Cardiac fibroblast (primary cell): ENCODE results near the gene GPR161.

Source experiments
- DNase-seq, 2 donors: peaks; one replicate each; pipeline versions ENCODE4 v3.0.0 to v3.0.0-alpha.2; 2010; ENCODE audit warnings: low read depth in 2 of 2
- H3K4me3 ChIP-seq, 2 donors: replicated peaks in 1 of 2; 1 replicate in 1 of 2; 2 replicates in 1 of 2; pipeline ENCODE4 v1.5.1; 2011; ENCODE audit warnings: low read depth in 2 of 2, low read length in 2 of 2, mild to moderate bottlenecking in 2 of 2, moderate library complexity in 1 of 2
- TF ChIP-seq, protein P1 (sequence below): IDR thresholded peaks from one replicate; pipeline ENCODE4 v1.5.1; 2011; ENCODE audit warnings: low read depth, mild to moderate bottlenecking, low read length, inconsistent platforms

Gene GPR161

DNA sequence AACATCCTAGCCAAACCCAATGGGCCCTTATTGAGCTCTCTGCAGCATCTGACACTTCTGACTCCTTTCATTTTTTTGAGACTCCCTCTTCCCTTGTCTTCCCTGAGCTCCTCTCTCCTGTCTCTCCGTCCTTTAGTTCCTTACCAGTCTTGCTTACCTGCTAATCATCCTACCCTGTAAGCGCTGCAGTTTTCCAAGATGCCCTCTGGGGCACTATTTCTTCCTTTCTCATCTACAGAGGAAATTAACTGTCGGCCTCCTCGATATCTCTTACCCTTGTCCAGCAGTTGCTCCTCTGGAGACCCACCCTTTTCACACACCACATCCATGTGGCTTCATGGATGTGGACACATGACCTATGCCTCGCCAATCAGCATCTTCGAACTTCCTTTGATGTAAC lies 6.8 kb downstream of the GPR161 start:
- DNase-seq = no peak
- TF ChIP-seq, protein P1, sequence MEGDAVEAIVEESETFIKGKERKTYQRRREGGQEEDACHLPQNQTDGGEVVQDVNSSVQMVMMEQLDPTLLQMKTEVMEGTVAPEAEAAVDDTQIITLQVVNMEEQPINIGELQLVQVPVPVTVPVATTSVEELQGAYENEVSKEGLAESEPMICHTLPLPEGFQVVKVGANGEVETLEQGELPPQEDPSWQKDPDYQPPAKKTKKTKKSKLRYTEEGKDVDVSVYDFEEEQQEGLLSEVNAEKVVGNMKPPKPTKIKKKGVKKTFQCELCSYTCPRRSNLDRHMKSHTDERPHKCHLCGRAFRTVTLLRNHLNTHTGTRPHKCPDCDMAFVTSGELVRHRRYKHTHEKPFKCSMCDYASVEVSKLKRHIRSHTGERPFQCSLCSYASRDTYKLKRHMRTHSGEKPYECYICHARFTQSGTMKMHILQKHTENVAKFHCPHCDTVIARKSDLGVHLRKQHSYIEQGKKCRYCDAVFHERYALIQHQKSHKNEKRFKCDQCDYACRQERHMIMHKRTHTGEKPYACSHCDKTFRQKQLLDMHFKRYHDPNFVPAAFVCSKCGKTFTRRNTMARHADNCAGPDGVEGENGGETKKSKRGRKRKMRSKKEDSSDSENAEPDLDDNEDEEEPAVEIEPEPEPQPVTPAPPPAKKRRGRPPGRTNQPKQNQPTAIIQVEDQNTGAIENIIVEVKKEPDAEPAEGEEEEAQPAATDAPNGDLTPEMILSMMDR = no peak
- no peak overlapping the region for H3K4me3 ChIP-seq

DNA sequence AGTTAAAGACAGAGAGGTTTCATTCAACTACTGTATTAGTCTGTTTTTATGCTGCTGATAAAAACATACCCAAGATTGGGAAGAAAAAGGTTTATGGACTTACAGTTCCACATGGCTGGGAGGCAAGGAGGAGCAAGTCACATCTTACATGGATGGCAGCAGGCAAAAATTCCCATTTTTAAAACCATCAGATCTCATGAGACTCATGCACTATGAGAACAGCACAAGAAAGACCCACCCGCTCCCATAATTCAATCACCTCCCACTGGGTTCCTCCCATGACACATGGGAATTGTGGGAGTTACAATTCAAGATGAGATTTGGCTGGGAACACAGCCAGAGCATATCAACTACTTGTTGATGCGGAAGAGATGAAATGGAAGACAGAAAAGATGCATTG lies 9.2 kb downstream of the GPR161 start:
- TF ChIP-seq, protein P1 = no peak
- H3K4me3 ChIP-seq = no peak overlapping the region
- DNase-seq = no peak

DNA sequence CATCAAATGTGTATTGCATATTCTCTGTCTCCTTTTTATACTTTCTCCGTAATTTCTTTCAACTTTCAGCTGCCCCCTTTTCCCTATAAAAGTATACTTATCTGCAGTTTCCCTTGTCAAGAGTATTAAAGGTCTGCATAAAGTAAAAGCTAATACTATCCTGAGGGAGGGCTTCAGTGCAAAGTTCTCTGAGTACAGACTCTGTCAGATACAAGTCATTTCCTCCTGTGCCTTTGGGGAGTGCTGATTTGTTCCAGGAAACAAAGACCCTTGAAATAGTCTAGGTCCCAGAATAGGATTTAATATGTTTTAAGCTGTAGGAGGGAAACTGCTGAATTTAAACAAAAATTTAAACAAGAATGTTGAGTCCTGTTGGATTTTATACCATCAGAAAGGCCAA lies 11.7 kb downstream of the GPR161 start:
- no peak for DNase-seq
- no peak overlapping the region for H3K4me3 ChIP-seq
- TF ChIP-seq, protein P1 = no peak

DNA sequence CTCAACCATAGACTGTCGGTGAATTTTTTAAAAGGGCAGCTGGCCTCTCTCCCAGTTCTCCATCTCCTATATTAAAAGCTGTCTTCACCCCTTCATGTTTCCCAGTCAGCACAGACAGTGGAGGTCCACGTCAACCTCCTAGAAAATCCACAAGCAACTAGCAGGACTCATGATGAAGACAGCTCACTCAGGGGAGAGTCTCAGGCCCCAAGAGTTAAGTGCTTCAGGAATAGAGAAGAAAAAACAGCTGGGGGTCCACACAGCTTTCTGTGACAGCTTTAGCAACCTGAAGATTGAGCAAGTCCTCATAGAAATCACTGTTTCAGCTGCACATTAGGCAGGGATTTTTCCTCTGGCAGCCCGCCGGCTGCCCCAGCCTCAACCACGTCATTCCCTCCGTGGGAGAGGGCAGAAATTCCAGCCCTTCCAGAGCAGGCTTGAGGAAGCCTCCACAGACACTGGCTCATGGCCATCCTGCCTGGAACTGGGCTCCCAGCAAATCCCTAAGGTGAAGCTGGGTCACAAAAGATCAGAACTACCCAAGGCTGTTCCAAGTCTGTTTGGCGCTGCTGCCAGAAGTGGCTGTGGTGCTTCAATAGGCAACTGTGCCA lies 15.2 kb downstream of the GPR161 start:
- DNase-seq = peak; percentile 84 to 97
- TF ChIP-seq, protein P1 = no peak
- no peak overlapping the region for H3K4me3 ChIP-seq

DNA sequence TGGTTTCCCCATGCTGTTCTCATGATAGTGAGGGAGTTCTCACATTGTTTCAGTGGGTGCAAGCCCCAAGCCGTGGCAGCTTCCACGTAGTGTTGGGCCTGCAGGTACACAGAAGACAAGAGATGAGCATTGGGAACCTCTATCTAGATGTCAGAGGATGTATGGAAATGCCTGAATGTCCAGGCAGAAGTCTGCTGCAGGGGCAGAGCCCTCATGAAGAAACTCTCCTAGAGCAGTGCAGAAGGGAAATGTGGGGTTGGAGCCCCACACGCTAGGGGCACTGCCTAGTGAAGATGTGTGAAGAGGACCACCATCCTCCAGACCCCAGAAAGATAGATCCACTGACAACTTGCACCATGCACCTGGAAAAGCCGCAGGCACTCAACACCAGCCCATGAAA lies 17.0 kb downstream of the GPR161 start:
- no peak overlapping the region for H3K4me3 ChIP-seq
- TF ChIP-seq, protein P1 = no peak
- DNase-seq = no peak

DNA sequence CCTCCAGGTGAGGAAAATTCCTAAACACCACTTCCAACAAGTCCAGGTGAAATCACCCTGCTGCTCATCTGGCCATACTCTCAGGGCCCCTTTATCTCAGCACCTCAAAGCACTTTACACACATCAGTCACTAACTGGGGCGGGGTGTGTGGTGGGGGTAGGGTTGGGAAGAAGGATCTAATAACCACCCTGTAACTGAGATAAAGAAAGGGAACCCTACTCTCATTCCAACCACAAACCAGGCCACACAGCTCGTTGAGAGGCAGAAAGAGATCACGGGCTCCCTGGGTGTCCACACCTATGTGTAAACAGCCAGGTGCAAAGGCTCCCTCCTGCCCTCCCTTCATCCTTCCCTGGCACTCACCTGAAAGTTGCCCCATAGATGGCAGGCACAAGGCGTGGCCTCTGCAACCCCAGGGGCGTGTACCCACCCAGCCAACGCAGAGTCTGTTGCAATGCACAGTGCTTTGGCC lies 20.4 kb downstream of the GPR161 start:
- TF ChIP-seq, protein P1 = no peak
- DNase-seq = no peak
- H3K4me3 ChIP-seq = no peak overlapping the region

DNA sequence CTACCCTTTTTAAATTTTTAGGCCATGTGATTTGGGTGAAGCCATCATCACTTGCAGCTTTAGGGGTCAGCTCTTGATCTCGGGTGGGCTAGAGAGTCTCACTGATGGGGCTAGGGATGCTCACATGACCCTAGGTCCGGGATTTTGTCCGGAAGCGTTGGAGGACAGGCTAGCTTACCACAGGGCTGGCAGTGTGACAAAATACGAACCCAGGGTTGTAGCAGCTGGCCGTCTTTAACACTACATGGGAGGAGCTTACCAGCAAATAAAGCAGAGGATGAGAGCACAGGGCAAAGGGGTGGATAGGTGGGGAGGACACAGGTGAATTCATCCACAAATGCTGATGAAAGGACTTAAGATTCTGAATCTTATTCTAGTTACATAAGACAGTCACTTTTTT lies 21.9 kb downstream of the GPR161 start:
- peak; percentile 40 to 62 for DNase-seq
- no peak overlapping the region for H3K4me3 ChIP-seq
- TF ChIP-seq, protein P1 = no peak
